Frontal cortex (tissue), 4 donors: ENCODE data around the gene HMGN4. TPM values are rescaled to one million over a fixed set of nuclear protein-coding genes. Genes with fewer than 3 reads are reported as not detected.
A peak's percentile ranks its signal among the peaks of the same experiment; 100 is the strongest.
"Not testable (repeated sequence)": the region's sequence is repeated elsewhere in the genome, so short reads cannot be mapped to it uniquely, and the experiment has no call there.

Source experiments
- DNase-seq, 2 donors: peaks; one replicate each; pipeline ENCODE4 v3.0.0; 2012; ENCODE audit warnings: low spot score in 2 of 2
- FAIRE-seq: peaks from 2 replicates; lab custom pipeline; 2012; peaks lifted over from hg19 to GRCh38; lab: Jason Lieb, UNC
- total RNA-seq: library from RNA; depleted of rRNA; stranded (reverse); fragments of >200 nt; gene quantifications from one replicate; pipeline ENCODE4 v1.2.3, GENCODE V29; 2014
- donor health status: control.
- donor health status: control.
- donor health status: control.

HMGN4 gene
- 73.4 TPM for total RNA-seq

DNA sequence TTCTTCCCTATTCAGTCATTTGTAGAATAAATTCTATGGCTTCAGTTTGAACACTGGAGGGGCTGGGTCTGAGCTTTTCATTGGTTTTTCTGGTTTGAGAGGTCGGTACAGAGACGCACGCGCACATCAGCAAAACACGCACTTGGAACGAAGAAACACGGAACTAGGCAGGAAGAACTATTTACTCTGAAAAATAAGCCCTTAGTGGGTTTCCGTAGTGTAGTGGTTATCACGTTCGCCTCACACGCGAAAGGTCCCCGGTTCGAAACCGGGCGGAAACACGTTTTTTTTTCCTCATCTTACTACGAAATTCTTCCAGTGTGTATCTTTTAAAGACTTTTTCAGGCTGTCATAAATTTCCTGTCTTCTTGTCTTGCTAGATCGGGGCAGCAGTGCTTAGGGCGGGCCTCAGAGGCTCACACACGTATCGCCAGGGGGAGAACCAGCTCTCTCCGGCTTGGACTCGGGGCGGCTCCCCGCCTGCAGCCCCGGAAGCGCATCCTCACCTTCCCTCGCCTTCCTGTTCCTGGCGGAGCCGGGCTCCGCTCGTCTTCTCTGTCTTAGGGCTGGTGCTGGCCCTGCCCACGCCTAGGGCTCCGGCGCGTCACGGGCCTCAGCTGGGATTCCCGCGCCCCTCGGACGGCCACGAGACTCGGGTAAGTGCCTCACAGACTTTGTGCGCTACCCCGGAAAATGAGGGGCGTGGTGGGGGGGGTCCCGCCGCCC lies at the start of gene HMGN4:
Gene HMGN4, plus strand, starts transcription at position 521 of the 726 bp plus-strand sequence. CDS start 6,841 bp downstream, outside the sequence.
- no peak for FAIRE-seq

GRCh38 chr6:26489996-26490964 lies 47.9 kb upstream of the HMGN4 start:
- no peak for FAIRE-seq
- no peak for DNase-seq

More for the DNA sequence above, at the start of gene HMGN4:
- peak; percentile 68 to 78 for DNase-seq

GRCh38 chr6:26491604-26492003 lies 46.6 kb upstream of the HMGN4 start:
- no peak for FAIRE-seq
- DNase-seq: no peak

- FAIRE-seq (no peak), DNase-seq (no peak)
These were observed 44.9 kb upstream of the HMGN4 start for GRCh38 chr6:26493258-26493657.

DNA sequence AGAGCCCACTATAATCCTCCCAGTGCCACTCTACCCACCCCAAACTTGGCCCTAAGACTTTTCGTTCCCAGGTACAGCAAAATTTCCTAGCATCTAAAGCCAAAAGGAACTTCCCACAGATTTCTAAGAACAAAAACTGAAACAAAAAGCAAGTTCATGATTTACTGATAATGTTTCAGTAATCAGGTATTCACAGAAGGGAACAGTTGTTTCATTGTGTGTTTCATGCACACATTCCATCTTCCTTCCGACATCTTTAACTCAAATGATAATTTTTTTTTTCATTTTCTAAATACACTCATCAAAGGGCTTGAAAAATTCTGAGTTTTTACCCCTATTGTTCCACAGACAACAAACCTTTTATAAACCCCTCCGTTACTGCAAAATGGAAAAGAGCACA lies 44.0 kb upstream of the HMGN4 start:
- DNase-seq (no peak), FAIRE-seq (no peak)

- FAIRE-seq: no peak
- DNase-seq: no peak
These were observed 42.9 kb upstream of the HMGN4 start for GRCh38 chr6:26495281-26495680.

GRCh38 chr6:26497610-26498009 lies 40.6 kb upstream of the HMGN4 start:
- no peak for FAIRE-seq

GRCh38 chr6:26500102-26500501 lies 38.1 kb upstream of the HMGN4 start, which contains the start of gene BTN1A1:
TSS of gene BTN1A1 (plus strand) at chr6:26500303. CDS start at chr6:26501287, 984 bp downstream.
- DNase-seq: no peak
- FAIRE-seq: no peak

More at GRCh38 chr6:26497610-26498009, 40.6 kb upstream of the HMGN4 start:
- no peak for DNase-seq

GRCh38 chr6:26501482-26501986 lies 36.6 kb upstream of the HMGN4 start:
- DNase-seq (peak in 1 of 2 donors; percentile 28), FAIRE-seq (no peak)

DNA sequence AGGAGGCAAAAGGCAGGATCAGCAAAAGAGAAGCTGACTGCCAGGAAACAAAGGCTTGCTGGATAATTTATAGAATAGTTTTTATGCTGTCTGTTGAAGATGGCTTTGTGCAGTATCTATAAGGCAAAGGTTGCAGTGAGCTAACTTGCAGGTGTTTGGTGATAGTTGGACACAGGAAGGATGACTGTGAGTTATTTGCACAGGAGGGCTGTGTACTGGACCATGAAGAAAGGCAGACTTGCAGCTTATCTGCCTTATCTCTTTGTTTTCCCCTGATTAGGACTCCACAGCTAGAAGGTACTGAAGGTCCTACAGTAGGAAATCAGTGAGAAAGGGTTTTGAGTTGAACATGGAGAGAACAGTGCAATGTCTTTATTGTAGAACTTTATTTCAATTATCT lies 36.0 kb upstream of the HMGN4 start:
- no peak for FAIRE-seq
- no peak for DNase-seq

- DNase-seq (no peak), FAIRE-seq (no peak)
These were observed 35.5 kb upstream of the HMGN4 start for GRCh38 chr6:26502626-26503025.

DNA sequence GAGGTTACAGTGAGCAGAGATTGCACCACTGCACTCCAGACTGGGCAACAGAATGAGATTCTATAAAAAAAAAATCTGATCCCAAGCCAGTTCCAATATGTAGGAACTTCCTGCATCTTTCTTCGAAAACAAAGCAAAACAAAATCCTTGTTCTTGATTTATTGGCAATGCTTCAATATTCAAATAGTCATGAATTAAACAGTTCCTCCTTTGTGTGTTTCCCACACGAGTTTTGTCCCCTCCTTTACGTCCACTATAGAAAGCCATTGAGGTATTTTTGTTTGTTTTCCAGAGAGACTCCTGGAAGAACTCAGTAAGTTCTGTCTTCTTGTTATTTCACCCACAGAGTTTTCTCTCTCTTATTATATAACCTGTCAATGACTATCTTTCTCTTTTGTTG lies 30.5 kb upstream of the HMGN4 start:
- FAIRE-seq (no peak), DNase-seq (no peak)

- not testable (repeated sequence) for DNase-seq, FAIRE-seq
These were observed 27.1 kb upstream of the HMGN4 start for GRCh38 chr6:26511033-26511432.

DNA sequence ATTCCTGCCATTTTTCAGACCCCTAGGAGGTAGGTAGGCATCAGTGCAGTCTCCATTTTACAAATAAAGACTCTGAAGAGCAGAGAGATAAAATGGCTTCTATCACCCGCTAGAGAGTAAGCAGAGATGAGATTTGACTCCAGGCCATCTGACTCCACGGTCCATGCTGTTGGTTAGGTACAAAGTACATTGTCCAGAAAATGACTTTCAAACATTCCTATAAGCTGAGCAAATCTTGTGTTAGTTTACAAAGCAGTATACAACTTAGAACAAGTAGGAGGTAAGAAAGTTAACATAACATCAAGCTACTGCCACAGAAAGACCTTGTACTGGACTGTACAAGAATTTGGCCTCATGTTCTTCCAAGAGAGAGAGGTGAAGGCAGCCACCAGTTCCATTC lies 23.2 kb upstream of the HMGN4 start:
- no peak for FAIRE-seq
- DNase-seq: no peak

DNA sequence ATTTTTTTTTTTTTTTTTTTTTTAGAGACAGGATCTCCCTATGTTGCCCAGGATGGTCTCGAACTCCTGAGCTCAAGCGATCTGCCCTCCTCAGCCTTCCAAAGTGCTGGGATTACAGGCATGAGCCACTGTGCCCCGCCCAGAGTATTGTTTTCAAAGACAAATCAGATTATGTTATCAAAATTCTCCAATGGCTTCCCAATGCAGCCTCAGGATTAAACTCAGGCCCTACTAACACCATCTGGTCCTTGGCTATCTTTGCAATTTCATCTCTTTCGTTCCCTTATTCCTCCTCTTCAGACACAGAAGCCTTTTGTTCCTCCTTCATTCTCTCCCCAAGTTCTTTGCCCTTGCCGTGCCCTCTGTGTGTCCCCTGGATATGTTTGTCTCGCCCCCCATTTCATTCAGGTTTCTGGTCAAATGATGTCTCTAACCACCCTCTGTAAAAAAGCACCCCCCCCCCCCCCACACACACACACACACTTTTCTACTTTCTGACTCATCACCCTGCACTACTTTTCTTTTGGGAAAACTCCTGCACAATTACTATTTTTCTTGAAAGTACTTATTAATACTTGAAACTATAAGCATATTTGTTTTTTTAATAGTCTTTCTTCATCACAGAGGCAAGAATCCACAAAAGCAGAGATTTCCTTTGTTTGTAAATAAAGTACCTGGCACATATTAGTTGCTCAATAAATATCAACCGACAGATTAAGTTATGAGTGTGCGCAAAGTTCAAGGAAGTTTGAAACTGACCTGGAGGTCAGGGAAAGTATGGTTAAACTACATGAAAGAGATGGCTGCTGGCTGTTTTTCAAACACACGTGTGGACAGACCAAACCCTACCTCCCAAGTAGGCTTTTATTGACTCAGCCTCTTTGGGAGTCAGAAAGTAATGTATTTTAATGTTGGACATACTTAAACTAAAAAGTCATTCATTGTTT lies 21.4 kb upstream of the HMGN4 start:
- FAIRE-seq: no peak
- no peak for DNase-seq

DNA sequence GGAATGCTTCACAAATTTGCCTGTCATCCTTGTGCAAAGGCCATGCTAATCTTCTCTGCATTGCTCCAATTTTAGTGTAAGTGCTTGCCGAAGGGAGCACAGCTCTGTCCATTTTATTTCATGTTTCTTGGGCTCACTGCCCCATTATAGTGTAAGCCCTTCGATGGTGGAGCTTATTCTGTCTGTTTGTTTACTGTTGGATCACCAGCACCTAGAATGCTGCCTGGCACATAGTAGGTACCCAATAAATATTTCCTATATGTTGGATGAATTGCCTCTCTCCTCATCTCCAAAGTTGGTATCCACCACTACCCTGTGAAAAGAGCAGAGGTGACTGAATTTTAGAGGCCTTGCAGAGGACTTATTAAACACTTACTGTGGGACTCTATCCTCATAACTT lies 18.8 kb upstream of the HMGN4 start:
- DNase-seq (no peak), FAIRE-seq (no peak)

DNA sequence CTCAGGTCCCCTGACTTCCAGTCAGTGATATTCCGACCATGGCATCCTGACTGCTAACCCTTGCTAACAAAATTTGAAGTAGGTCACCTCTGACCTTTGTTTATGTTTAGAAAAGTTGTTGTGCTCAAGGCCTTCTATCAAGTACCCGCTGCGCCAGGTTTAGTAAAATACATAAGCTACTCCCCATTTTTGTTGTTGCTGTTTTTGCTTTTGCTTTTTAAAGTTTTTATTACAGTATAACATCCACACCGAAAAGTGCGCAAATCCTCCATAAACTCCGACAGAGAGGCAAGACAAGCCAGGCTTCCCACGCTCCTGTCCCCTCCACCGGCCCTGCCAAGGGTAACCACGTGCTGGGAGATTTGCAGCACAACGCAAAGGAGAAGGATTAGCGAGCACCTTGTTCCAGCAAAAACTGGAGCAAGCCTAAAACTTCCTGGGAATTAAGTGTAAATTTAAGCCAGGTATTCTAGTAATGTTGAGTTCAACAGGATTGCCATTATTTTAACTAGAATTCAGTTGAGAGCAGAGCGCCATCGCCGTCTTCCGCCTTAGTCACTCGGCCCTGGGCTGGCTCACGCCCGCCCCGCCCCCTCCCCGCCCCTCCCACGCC lies 17.8 kb upstream of the HMGN4 start:
- peak in 1 of 2 donors; percentile 33 for DNase-seq
- FAIRE-seq: no peak

DNA sequence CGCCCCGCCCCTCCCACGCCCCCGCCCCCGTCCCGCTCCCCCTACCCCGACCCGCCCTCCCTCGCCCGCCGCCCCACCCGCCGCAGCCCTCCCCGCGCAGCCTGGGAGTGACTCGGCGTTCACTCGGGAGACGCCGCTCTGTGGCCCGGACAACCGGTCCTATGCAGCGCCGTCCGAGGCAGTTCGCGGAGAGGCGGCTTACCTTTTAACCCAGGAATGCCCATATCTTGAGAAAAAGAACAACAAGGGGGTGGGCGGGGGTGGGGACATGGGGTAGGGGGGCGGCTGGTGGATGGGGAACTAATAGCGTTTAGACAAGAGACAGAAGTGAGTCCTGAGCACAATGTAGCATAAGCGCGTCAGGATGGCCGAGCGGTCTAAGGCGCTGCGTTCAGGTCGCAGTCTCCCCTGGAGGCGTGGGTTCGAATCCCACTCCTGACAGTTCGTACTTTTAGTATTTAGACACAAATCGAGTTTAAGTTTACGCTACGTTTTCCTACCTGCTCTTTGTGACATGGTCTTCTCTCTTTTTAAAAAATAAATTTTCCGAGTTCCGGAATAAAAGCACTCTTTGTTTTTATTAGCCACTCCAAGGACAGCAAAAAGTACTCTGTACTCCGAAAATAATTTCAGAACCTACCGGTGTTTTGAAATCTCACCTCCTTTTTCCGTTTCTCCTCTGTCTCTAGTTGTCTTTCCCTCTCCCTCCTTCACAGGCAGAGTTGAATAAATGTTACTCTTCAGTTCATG lies 17.1 kb upstream of the HMGN4 start:
- DNase-seq (peak; percentile 95), FAIRE-seq (no peak)
